GM12891 (cell line): Measurements from ENCODE around the gene IL18BP.

Experiments
- POLR2A ChIP-seq: IDR thresholded peaks from 2 replicates; pipeline ENCODE4 v1.6.1; 2011; ENCODE audit warnings: low read depth, low read length, control low read depth
- POLR2AphosphoS5 ChIP-seq: IDR thresholded peaks from 2 replicates; pipeline ENCODE4 v1.6.1; 2011; ENCODE audit warnings: low read depth, low read length, control low read depth

DNA sequence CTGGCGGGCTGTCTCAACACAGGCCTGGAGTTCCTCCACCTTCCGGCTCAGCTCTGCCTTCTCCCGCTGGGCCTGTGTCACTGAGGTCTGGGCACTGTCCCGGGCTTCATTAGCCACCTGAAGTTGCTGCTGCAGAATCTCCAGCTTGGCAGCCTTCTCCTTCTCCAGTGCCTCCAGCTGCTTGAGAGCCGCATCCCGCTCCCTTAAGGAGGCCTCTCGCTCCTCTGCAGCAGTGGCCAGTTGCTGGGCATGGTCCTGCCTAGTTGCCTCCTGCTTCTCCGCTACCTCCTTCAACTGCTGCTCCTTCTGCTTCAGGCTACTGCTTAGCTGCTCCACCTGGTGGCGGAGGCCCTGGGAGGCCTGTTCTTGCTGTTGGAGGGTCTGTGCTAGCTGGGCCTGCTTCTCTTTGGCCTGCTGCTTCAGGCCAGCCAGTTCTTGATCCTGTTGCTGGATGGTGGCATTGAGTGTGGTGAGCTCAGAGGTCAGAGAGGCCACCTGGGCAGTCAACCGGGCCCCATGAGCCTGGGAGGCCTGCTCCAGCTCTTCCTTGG is 16.9 kb downstream of the IL18BP start:
- TF ChIP-seq POLR2AphosphoS5 (no peak), POLR2A (no peak)
